ENCODE measurements around the gene RGN. TPM values are rescaled to one million over a fixed set of nuclear protein-coding genes. Genes with fewer than 3 reads are reported as not detected.
"Not testable (repeated sequence)": the region's sequence is repeated elsewhere in the genome, so short reads cannot be mapped to it uniquely, and the experiment has no call there.

Gene RGN
- total RNA-seq, 2 donors from 2014 or later: not detected

DNA sequence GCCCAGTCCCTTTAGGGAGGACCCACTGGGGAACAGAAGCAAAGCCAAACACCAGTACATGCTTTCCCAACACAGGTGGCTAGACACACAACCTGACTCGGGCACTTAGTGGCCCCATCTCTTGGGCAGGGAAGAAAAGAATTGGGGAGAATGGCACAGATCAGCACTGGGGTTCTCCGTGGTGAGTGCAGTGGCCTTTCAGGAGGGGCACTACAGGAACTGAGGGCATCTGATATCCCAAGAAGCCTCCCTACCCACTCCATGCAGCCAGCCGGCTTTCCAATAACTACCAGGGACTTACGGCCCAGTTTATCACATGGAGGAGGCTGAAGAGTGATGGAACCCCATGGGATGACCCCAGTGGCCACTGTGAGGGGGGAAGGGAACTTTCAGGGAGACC, 23.0 kb downstream of the RGN start:
- no peak for ATAC-seq
- H3K27ac Mint-ChIP-seq: no peak overlapping the region
- DNase-seq (ENCODE audit: low spot score in 2 of 2): no peak
- H3K9me3 Mint-ChIP-seq: no peaks in the 10 kb centered on the region
- no peaks in the 10 kb centered on the region for H3K36me3 Mint-ChIP-seq

DNA sequence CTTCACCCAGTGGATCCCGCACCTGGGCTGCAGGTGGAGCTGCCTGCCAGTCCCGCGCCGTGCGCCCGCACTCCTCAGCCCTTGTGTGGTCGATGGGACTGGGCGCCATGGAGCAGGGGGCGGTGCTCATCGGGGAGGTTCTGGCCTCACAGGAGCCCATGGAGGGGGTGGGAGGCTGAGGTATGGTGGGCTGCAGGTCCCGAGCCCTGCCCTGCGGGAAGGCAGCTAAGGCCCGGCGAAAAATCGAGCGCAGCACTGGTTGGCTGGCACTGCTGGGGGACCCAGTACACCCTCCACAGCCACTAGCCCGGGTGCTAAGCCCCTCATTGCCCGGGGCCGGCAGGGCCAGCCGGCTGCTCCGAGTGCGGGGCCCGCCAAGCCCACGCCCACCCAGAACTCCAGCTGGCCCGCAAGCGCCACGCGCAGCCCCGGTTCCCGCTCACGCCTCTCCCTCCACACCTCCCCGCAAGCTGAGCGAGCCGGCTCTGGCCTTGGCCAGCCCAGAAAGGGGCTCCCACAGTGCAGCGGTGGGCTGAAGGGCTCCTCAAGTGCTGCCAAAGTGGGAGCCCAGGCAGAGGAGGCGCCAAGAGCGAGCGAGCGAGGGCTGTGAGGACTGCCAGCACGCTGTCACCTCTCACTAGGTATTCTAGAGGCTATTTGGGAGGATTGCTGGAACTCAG, 32.8 kb downstream of the RGN start:
- ATAC-seq: not testable (repeated sequence)

DNA sequence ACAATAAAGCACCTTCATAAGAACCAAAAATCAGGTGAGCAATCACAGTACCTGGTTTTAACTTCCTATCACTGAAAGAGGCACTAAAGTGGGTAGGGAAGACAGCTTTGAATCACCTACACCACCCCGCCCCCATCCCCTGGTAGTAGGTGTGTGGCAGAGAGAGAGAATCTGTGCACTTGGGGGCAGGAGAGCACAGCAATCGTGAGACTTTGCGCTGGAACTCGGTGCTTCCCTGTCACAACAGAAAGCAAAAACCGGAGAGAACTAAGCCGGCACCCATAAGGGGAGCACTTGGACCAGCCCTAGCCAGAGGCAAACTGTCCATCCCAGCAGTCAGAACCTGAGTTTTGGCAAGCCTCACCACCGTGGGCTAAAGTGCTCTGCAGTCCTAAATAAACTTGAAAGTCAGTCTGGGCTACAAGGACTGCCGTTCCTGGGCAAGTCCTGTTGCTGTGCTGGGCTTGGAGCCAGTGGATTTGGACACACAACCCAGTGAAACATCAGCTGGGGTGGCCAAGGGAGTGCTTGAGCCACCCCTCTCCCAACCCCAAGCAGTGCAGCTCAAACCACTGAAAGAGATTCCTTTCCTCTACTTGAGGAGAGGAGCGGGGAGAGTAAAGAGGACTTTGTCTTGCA, 34.2 kb downstream of the RGN start:
- Mint-ChIP-seq H3K36me3 (no peaks in the 10 kb centered on the region), H3K9me3 (no peaks in the 10 kb centered on the region), H3K27ac (no peak overlapping the region)
- ATAC-seq (no peak), DNase-seq (ENCODE audit: low spot score in 2 of 2) (no peak)

More for the DNA sequence above, 32.8 kb downstream of the RGN start:
- H3K36me3 Mint-ChIP-seq; H3K9me3 Mint-ChIP-seq; DNase-seq (ENCODE audit: low spot score in 2 of 2); H3K27ac Mint-ChIP-seq: not testable (repeated sequence)

DNA sequence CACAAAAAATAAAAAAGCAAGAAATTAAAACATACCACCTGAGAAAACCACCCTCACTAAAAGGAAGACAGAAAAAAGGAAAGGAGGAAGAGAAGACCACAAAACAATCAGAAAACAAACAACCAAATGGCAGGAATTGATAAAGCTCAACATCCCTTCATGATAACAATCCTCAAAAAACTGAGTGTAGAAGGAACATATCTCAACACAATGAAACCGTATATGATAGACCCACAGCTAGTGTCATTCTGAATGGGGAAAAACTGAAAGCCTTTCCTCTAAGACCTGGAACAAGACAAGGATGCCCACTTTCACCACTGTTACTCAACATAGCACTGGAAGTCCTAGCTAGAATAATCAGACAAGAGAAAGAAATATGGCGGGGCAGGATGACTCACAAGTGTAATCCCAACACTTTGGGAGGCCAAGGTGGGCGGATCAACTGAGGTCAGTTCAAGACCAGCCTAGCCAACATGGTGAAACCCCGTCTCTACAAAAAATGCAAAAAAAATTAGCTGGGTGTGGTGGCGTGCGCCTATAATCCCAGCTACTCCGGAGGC, 38.4 kb downstream of the RGN start:
- not testable (repeated sequence) for ATAC-seq; H3K36me3 Mint-ChIP-seq; DNase-seq (ENCODE audit: low spot score in 2 of 2); H3K9me3 Mint-ChIP-seq; H3K27ac Mint-ChIP-seq

DNA sequence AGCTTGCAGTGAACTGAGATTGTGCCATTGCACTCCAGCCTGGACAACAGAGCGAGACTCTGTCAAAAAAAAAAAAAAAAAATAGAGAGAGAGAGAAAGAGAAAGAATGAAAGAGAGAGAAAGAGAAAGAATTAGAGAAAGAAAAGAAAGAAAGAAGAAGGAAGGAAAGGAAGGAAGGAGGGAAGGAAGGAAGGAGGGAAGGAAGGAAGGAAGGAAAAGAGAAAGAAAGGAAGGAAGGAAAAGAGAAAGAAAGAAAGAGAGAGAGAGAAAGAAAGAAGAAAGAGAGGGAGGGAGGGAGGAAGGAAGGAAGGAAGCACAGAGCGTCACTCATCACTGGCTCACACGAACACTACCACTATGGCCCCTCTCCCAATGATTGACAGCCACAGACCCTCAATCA, 46.2 kb downstream of the RGN start:
- not testable (repeated sequence) for H3K36me3 Mint-ChIP-seq; H3K9me3 Mint-ChIP-seq; ATAC-seq; DNase-seq (ENCODE audit: low spot score in 2 of 2); H3K27ac Mint-ChIP-seq

DNA sequence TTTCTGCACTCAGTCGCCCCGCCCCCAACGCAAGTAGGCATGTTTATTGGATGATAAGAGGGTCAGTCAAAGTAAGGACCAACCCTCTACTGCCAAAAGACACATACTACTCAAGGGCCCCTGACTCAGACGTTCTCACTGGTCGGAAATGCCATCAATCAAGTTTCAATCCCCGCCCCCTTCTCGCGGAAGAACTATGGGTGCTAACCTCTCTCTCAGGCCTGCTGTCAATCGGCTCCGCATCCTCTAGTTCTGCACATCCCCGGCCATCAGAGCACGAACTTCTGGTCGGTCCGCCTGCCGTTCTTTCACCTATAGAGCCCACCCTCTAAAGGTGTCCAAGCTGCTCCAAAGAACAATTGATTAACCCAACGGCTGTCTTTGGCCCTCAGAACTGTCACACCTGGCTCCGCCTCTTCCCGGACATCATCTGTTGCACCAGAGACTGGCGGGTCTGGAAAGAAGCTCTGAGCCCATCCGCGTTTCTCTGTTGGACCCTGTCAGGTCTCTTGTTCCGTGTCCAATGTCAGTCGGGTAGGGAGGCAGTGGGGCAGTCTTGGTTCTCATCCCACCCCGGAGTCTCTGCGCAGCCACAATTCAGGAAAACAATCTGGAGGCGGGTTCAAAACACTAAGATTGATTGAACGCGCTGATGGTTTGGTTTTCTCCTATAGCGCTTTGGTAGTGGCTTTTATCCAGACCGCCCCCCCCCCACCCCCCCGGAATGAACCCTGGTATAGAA, 51.1 kb downstream of the RGN start:
- peak overlapping the region; percentile 93 to 98 for H3K27ac Mint-ChIP-seq
- H3K9me3 Mint-ChIP-seq: no peaks in the 10 kb centered on the region
- no peaks in the 10 kb centered on the region for H3K36me3 Mint-ChIP-seq
- ATAC-seq (peak; percentile 99), DNase-seq (ENCODE audit: low spot score in 2 of 2) (peak; percentile 86 to 92)

DNA sequence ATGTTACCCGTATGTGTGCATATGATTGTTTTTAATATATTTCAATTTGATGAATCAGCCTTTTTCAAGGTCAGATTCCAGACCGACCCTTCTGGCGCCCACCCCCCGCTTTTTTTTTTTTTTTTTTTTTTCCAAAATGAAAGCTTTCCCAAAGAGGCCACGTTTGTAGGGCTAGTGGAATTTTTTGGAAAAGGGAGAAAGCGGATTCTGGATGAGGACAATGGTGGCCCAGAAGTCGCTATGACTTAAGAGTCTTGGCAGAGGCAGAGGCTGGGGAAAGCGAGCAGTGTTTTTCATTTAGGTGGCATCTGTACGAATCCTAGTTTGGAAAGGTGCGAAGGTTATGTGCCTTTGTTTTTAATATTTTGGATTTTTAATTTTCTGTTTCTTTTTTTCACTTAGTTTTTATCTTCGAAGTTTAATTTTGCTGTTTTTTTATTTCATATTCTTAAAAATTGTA, 51.7 kb downstream of the RGN start:
- no peaks in the 10 kb centered on the region for H3K36me3 Mint-ChIP-seq
- peak overlapping the region in 1 of 2 donors; percentile 93 for H3K27ac Mint-ChIP-seq
- DNase-seq (ENCODE audit: low spot score in 2 of 2) (no peak), ATAC-seq (no peak)
- H3K9me3 Mint-ChIP-seq: no peaks in the 10 kb centered on the region

DNA sequence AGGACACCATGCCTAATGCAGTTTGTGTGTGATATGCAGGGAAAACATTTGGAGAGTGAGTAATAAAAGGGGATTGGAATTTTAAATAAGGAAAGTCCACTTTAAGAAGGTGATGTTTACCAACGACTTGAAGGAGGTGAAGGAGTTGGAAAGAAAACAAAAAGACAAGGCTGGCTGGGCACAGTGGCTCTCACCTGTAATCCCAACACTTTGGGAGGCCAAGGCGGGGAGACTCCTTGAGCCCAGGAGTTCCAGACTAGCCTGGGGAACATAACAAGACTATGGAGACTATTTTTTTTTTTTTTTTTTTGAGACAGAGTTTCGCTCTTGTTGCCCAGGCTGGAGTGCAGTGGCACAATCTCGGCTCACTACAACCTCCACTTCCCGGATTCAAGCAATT, 55.2 kb downstream of the RGN start:
- Mint-ChIP-seq H3K36me3 (no peaks in the 10 kb centered on the region), H3K9me3 (no peaks in the 10 kb centered on the region), H3K27ac (no peak overlapping the region)
- ATAC-seq (no peak), DNase-seq (ENCODE audit: low spot score in 2 of 2) (no peak)

DNA sequence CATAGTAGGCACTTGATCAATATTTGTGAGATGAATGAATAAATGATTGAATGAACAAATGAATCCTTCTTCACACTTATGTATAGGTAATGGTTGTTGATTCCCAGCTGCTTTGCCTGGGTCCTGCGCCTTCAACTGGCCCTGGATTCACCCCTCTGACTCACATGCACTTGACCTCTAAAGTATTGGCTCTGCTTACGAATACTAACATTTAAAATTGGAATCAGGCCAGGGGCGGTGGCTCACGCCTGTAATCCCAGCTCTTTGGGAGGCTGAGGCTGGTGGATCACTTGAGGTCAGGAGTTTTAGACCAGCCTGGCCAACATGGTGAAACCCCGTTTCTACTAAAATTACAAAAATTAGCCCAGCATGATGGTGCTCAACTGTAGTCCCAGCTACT, 57.4 kb downstream of the RGN start:
- H3K27ac Mint-ChIP-seq; H3K9me3 Mint-ChIP-seq; DNase-seq (ENCODE audit: low spot score in 2 of 2); H3K36me3 Mint-ChIP-seq; ATAC-seq: not testable (repeated sequence)

DNA sequence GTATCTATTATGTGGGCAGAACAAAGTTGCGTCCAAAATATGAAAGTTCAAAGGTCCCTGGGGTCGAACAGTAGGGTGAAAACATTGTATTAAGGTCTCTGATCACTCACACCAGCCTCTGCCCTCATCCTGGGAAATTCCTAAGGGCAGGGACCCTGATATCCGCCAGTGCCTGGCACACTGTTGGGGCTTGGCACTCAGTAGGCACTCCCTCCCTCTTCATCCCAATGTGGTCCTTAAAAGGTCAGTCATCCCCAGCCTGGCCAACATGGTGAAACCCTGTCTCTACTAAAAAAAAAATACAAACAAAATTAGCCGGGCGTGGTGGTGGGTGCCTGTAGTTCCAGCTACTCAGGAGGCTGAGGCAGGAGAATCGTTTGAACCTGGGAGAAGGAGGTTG, 59.9 kb downstream of the RGN start:
- DNase-seq (ENCODE audit: low spot score in 2 of 2) (no peak), ATAC-seq (no peak)
- Mint-ChIP-seq H3K36me3 (no peaks in the 10 kb centered on the region), H3K9me3 (no peaks in the 10 kb centered on the region), H3K27ac (no peak overlapping the region)

Other genes with a start within 250 kb of the RGN start
- 1 to 10 TPM; 5.2 to 6.6 TPM for gene RP2, start 241.4 kb upstream of the RGN start, total RNA-seq
- gene JADE3, start 166.0 kb upstream of the RGN start, total RNA-seq: 1 to 10 TPM in 1 of 2 donors, under 1 TPM in 1; 0.43 to 1.9 TPM
- 10 to 100 TPM; 89.5 to 91.9 TPM for gene NDUFB11, start 66.3 kb downstream of the RGN start, total RNA-seq
- gene RBM10, start 66.8 kb downstream of the RGN start, total RNA-seq: 10 to 100 TPM; 54.7 to 61.3 TPM
- gene UBA1, start 115.4 kb downstream of the RGN start, total RNA-seq: 100 to 1,000 TPM; 236 to 259 TPM
- 10 to 100 TPM; 69.5 to 95.8 TPM for gene CDK16, start 140.2 kb downstream of the RGN start, total RNA-seq
- gene USP11, start 154.6 kb downstream of the RGN start, total RNA-seq: 10 to 100 TPM; 14.5 to 22.2 TPM